GM23338 (cell line): Measurements from ENCODE around the gene MSS51. TPM values are rescaled to one million over a fixed set of nuclear protein-coding genes. Genes with fewer than 3 reads are reported as not detected.

Experiments used
- ATAC-seq: fragments of 200-7000 bp; cut with Tn5 transposase; 3 replicates; pipeline ENCODE4 v1.9.1; 2020
- DNase-seq: peaks from one replicate; pipeline ENCODE4 v3.0.0-alpha.2; 2015; ENCODE audit warnings: low spot score
- H2AFZ ChIP-seq: fragments of 200-600 bp; sonication (generic); 2 replicates; pipeline ENCODE4 v1.8.0; 2016; ENCODE audit warnings: antibody characterized with exemption, mild to moderate bottlenecking, moderate library complexity
- H3F3A ChIP-seq: fragments of 200-600 bp; sonication (generic); replicated peaks from 2 replicates; pipeline ENCODE4 v1.8.0; 2017; ENCODE audit warnings: antibody characterized with exemption, mixed run types, low read depth
- H3K27ac ChIP-seq: fragments of 200-600 bp; sonication (generic); 2 replicates; pipeline ENCODE4 v1.6.1; 2016; ENCODE audit warnings: low read depth
- H3K27me3 ChIP-seq: fragments of 200-600 bp; sonication (generic); 2 replicates; pipeline ENCODE4 v1.8.0; 2016; ENCODE audit warnings: mild to moderate bottlenecking, mixed run types, moderate library complexity; ENCODE audit not compliant: insufficient read depth
- H3K36me3 ChIP-seq: fragments of 200-600 bp; sonication (generic); 2 replicates; pipeline ENCODE4 v1.8.0; 2016; ENCODE audit warnings: mild to moderate bottlenecking; ENCODE audit not compliant: insufficient read depth
- H3K4me1 ChIP-seq: fragments of 200-600 bp; sonication (generic); 2 replicates; pipeline ENCODE4 v1.8.0; 2016; ENCODE audit warnings: mild to moderate bottlenecking, moderate library complexity; ENCODE audit not compliant: insufficient read depth
- H3K4me2 ChIP-seq: fragments of 200-600 bp; sonication (generic); 2 replicates; pipeline ENCODE4 v1.7.1; 2017; ENCODE audit warnings: mixed run types
- H3K4me3 ChIP-seq: fragments of 200-600 bp; sonication (generic); 2 replicates; pipeline ENCODE4 v1.6.1; 2016; ENCODE audit warnings: mixed run types
- H3K79me2 ChIP-seq: fragments of 200-600 bp; sonication (generic); replicated peaks from 2 replicates; pipeline ENCODE4 v1.8.0; 2017; ENCODE audit warnings: mild to moderate bottlenecking; ENCODE audit not compliant: insufficient read depth
- H3K9me2 ChIP-seq: fragments of 200-600 bp; sonication (generic); 2 replicates; pipeline ENCODE4 v1.8.0; 2017; ENCODE audit not compliant: insufficient read depth
- H4K20me1 ChIP-seq: fragments of 200-600 bp; sonication (generic); replicated peaks from 2 replicates; pipeline ENCODE4 v1.8.0; 2017; ENCODE audit warnings: mild to moderate bottlenecking; ENCODE audit not compliant: insufficient read depth
- H3K27ac Mint-ChIP-seq: 2 replicates; pipeline ENCODE4 v1.8.0; 2020; ENCODE audit warnings: inconsistent platforms, mild to moderate bottlenecking, moderate library complexity, mixed read lengths
- H3K27me3 Mint-ChIP-seq: 3 replicates; pipeline ENCODE4 v1.8.0; 2022; ENCODE audit warnings: low read depth, mild to moderate bottlenecking, moderate library complexity, mixed read lengths, inconsistent platforms; ENCODE audit not compliant: insufficient read depth, poor library complexity
- H3K36me3 Mint-ChIP-seq: 3 replicates; pipeline ENCODE4 v1.8.0; 2021; ENCODE audit warnings: low read depth, mild to moderate bottlenecking, inconsistent platforms, moderate library complexity, mixed read lengths
- H3K4me1 Mint-ChIP-seq: 3 replicates; pipeline ENCODE4 v1.8.0; 2020; ENCODE audit warnings: mild to moderate bottlenecking, inconsistent platforms, mixed read lengths
- H3K4me3 Mint-ChIP-seq: 3 replicates; pipeline ENCODE4 v1.8.0; 2021; ENCODE audit warnings: moderate library complexity, mild to moderate bottlenecking, inconsistent platforms, mixed read lengths
- H3K9me3 Mint-ChIP-seq: 3 replicates; pipeline ENCODE4 v1.8.0; 2020; ENCODE audit warnings: moderate library complexity, mild to moderate bottlenecking, inconsistent platforms, mixed read lengths
- ETS1 ChIP-seq: IDR thresholded peaks from 2 replicates; pipeline ENCODE4 v1.6.1; 2016; ENCODE audit warnings: antibody characterized with exemption
- POLR2AphosphoS5 ChIP-seq: IDR thresholded peaks from 2 replicates; pipeline ENCODE4 v1.6.1; 2016; ENCODE audit warnings: antibody characterized with exemption, low read depth
- STAT1 ChIP-seq: IDR thresholded peaks from one replicate; pipeline ENCODE4 v1.6.1; 2016; ENCODE audit warnings: antibody characterized with exemption; ENCODE audit not compliant: unreplicated experiment
- ZNF331 ChIP-seq: fragments of 250-450 bp; sonication (Bioruptor Pico); IDR thresholded peaks from 2 replicates; pipeline ENCODE4 v1.5.0; 2020; ENCODE audit warnings: low read depth, mild to moderate bottlenecking, moderate library complexity
- ZNF462 ChIP-seq: fragments of 250-450 bp; sonication (Bioruptor Pico); IDR thresholded peaks from 2 replicates; pipeline ENCODE4 v1.5.0; 2020; ENCODE audit warnings: mild to moderate bottlenecking, moderate library complexity
- polyA plus RNA-seq: library from polyadenylated mRNA; unstranded; fragments of >200 nt; fragmentation: Nextera tagmentation; extraction: Ambion mirVana; gene quantifications from 2 replicates; pipeline ENCODE4 v1.2.1, GENCODE V29; 2016
- total RNA-seq: library from RNA; depleted of rRNA; stranded (reverse); fragments of >200 nt; shearing (Covaris generic); gene quantifications from 2 replicates; pipeline ENCODE4 v1.2.3, GENCODE V29; 2014

MSS51 gene
- total and polyA plus RNA-seq, 2 experiments from 2014 or later, result 1.1 to 5.1 TPM

- no peak for TF ChIP-seq ZNF462
- no peak for TF ChIP-seq ZNF331 (CRISPR knock-in tag)
- TF ChIP-seq STAT1, result no peak
These were observed 26.4 kb upstream of the MSS51 start (continued) for GRCh38 chr10:73459683-73460314.

- Histone ChIP-seq H3K9me2 (no peaks in the 10 kb centered on the region), H3K27me3 (no peaks in the 10 kb centered on the region), H3F3A (no peaks in the 10 kb centered on the region), H3K4me2 (no peak overlapping the region), H3K36me3 (no peaks in the 10 kb centered on the region), H3K4me3 (no peak overlapping the region), H2AFZ (no peak overlapping the region), H3K79me2 (no peaks in the 10 kb centered on the region), H4K20me1 (no peaks in the 10 kb centered on the region), H3K27ac (no peak overlapping the region), H3K4me1 (no peaks in the 10 kb centered on the region)
- H3K27ac Mint-ChIP-seq, result no peak overlapping the region
- no peaks in the 10 kb centered on the region for H3K9me3 Mint-ChIP-seq
- no peak for DNase-seq
- H3K4me1 Mint-ChIP-seq, result peaks cover 6% of the 10 kb centered on the region; the same call in 2 of the 3 replicates
- H3K27me3 Mint-ChIP-seq, result no peaks in the 10 kb centered on the region
- no peak for ATAC-seq
- H3K4me3 Mint-ChIP-seq, result no peak overlapping the region
- H3K36me3 Mint-ChIP-seq, result peaks cover 2% of the 10 kb centered on the region; the same call in 2 of the 3 replicates
- TF ChIP-seq ZNF331 (CRISPR knock-in tag) (no peak), POLR2AphosphoS5 (no peak), ETS1 (no peak), ZNF462 (no peak)
These were observed 23.0 kb upstream of the MSS51 start for GRCh38 chr10:73456187-73456890.
